Measurements from ENCODE around the gene F10.

F10 gene

DNA sequence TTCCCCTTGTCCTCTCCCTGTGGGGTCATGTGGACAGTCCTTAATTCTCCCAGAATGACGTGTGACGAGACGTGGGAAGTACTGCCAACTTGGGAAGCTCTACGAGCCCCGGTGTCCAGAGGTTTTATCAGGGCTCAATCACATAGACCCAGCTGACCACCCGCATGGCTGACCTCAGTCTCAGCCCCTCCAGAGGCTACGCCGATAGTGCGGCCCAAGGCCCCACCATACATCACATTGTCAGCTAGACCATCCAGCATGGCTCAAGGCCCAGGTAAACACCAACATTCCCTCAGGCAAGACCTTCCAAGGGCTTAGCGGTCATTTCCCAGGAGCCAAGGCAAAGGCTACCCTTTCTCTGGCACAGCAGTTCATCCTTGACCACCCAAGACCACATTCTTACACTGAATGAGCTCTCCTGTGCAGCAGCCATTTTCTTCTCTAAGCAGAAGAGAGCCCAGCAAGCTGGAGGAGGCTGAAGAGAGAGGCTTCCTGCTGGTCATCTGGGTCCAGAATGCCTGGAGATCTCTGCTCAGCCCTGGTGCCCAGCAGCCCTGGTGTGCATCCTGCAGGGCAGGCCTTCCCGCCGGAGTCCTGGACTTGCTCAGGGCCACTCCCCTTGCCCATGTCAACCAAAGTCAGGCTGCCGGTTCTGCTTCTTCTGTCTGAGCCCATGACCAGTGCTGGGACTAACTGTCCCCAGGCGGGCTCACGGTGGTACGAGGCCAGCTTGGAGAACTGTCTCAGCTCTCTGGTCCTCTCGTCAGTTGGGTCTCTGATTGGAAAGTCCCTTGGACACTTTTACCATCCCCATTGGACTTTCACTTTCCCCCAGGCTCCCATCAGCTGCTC lies 7.9 kb upstream of the F10 start:
- Histone ChIP-seq H3K9ac (ENCODE audit: insufficient read length, low read depth) (no peak overlapping the region), H3K27me3 (ENCODE audit: insufficient read depth, insufficient read length) (no peaks in the 10 kb centered on the region), H3K36me3 (ENCODE audit: insufficient read depth, insufficient read length, low read length) (no peaks in the 10 kb centered on the region), H3K4me3 (ENCODE audit: insufficient read length, low read depth) (no peak overlapping the region), H3K4me1 (ENCODE audit: insufficient read depth, insufficient read length) (no peaks in the 10 kb centered on the region), H3K9me3 (ENCODE audit: insufficient read depth, low read length) (no peaks in the 10 kb centered on the region; the same call in 1 of the 2 replicates)
- TF ChIP-seq SUZ12 (IDR thresholded peaks at IDR 0.05; ENCODE audit: extremely low read depth, insufficient read depth, insufficient read length) (no peak), YY1 (IDR thresholded peaks at IDR 0.05; ENCODE audit: insufficient read depth, insufficient read length) (no peak), ZNF274 (IDR thresholded peaks at IDR 0.05; ENCODE audit: low read depth, low read length) (no peak)
- DNase-seq (ENCODE audit: low read depth, low spot score): no peak

DNA sequence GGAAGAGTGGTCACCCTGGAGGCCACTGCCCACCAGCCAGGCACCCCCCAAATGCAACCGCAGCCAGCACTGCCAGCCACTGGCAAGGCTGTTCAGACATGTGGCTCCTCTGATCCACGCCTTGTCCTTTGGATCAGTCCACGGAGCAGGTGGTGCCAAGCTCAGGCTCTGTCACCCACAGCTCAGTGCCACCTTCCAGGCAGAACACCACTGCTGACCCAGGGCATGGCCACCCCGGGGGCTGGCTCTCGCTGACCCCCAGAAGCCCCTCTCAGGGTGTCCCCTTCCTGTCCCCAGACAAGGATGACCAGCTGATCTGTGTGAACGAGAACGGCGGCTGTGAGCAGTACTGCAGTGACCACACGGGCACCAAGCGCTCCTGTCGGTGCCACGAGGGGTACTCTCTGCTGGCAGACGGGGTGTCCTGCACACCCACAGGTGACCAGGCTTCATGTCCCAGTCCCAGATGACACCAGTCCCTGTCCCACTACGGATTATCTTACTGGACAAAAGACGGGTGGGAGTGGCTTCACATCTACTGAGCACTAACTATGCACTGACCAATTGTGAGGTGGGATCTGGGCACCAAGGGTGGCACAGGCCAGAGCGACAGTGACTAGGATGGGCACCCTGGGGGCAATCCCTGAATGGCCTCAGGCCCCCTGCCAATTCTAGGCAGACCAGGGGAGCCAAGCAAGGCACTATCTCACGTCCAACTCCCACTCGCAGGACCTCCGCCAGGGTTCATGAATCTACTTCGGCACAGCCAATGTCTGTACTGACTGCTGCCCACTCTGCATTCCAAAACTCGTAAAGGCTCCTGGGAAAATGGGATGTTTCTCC lies 7.0 kb upstream of the F10 start:
- Histone ChIP-seq H3K9me3 (ENCODE audit: insufficient read depth, low read length) (no peaks in the 10 kb centered on the region; the same call in 1 of the 2 replicates), H3K4me3 (ENCODE audit: insufficient read length, low read depth) (no peak overlapping the region)
- no peak for DNase-seq (ENCODE audit: low read depth, low spot score)

DNA sequence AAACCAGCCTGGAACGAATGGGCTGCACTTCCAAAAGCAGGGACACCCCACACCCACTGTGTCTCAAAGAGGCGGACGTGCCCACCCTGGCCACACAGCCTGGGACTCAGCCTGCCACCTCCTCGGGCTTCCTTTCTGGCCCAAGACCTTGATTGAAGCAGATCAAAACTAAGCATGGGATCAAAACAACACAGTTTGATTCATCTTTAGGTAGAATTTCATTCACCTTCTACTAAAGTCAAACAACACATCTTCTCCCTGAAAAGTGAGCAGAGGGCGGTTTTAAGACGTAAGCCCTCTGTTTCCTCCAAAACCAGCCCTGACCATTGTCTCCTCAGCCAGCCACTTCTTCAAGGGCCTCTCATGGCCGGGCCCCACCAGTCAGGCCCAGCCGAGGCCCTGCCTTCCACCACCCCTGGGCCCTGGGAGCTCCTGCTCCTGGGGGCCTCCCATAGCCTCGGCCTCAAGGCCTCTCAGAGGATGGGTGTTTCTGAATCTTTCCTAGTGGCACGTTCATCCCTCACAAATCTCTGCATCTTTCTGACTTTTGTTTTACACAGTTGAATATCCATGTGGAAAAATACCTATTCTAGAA lies 6.3 kb upstream of the F10 start:
- Histone ChIP-seq H3K36me3 (ENCODE audit: insufficient read depth, insufficient read length, low read length) (no peaks in the 10 kb centered on the region), H3K4me1 (ENCODE audit: insufficient read depth, insufficient read length) (no peaks in the 10 kb centered on the region), H3K4me3 (ENCODE audit: insufficient read length, low read depth) (no peak overlapping the region), H3K9ac (ENCODE audit: insufficient read length, low read depth) (no peak overlapping the region), H3K27me3 (ENCODE audit: insufficient read depth, insufficient read length) (no peaks in the 10 kb centered on the region), H3K9me3 (ENCODE audit: insufficient read depth, low read length) (no peaks in the 10 kb centered on the region; the same call in 1 of the 2 replicates)
- no peak for DNase-seq (ENCODE audit: low read depth, low spot score)
- TF ChIP-seq SUZ12 (IDR thresholded peaks at IDR 0.05; ENCODE audit: extremely low read depth, insufficient read depth, insufficient read length): no peak
- no peak for TF ChIP-seq ZNF274 (IDR thresholded peaks at IDR 0.05; ENCODE audit: low read depth, low read length)
- no peak for TF ChIP-seq YY1 (IDR thresholded peaks at IDR 0.05; ENCODE audit: insufficient read depth, insufficient read length)

More for the DNA sequence above, 7.0 kb upstream of the F10 start:
- Histone ChIP-seq H3K4me1 (ENCODE audit: insufficient read depth, insufficient read length) (no peaks in the 10 kb centered on the region), H3K27me3 (ENCODE audit: insufficient read depth, insufficient read length) (no peaks in the 10 kb centered on the region), H3K36me3 (ENCODE audit: insufficient read depth, insufficient read length, low read length) (no peaks in the 10 kb centered on the region), H3K9ac (ENCODE audit: insufficient read length, low read depth) (no peak overlapping the region)
- TF ChIP-seq YY1 (IDR thresholded peaks at IDR 0.05; ENCODE audit: insufficient read depth, insufficient read length) (no peak), ZNF274 (IDR thresholded peaks at IDR 0.05; ENCODE audit: low read depth, low read length) (no peak), SUZ12 (IDR thresholded peaks at IDR 0.05; ENCODE audit: extremely low read depth, insufficient read depth, insufficient read length) (no peak)

DNA sequence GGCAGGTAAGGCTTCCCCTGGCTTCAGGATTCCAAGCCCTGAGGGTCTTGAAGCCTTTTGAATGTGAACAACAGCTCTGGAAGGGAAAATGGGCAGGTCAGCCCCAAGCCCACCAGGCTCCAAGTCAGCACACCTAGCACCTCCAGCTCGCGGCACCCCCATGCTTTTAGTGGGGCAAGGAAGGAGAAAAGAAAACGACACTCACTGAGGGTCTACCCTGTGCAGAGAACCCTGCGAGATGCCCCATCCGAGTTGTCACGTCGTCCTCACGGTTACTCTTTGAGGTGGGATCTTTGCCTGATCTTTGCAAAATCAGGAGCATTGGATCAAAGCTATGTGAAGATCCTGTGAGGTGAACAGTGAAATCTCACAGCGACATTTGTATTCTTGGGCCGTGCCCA lies 5.7 kb upstream of the F10 start:
- H3K9ac ChIP-seq (ENCODE audit: insufficient read length, low read depth): no peak overlapping the region
- H3K4me1 ChIP-seq (ENCODE audit: insufficient read depth, insufficient read length): no peaks in the 10 kb centered on the region
- no peak for DNase-seq (ENCODE audit: low read depth, low spot score)
- no peak for TF ChIP-seq ZNF274 (IDR thresholded peaks at IDR 0.05; ENCODE audit: low read depth, low read length)
- TF ChIP-seq SUZ12 (IDR thresholded peaks at IDR 0.05; ENCODE audit: extremely low read depth, insufficient read depth, insufficient read length): no peak
- TF ChIP-seq YY1 (IDR thresholded peaks at IDR 0.05; ENCODE audit: insufficient read depth, insufficient read length): no peak
- no peak overlapping the region for H3K4me3 ChIP-seq (ENCODE audit: insufficient read length, low read depth)
- no peaks in the 10 kb centered on the region for H3K27me3 ChIP-seq (ENCODE audit: insufficient read depth, insufficient read length)
- H3K9me3 ChIP-seq (ENCODE audit: insufficient read depth, low read length): no peaks in the 10 kb centered on the region; the same call in 1 of the 2 replicates
- H3K36me3 ChIP-seq (ENCODE audit: insufficient read depth, insufficient read length, low read length): no peaks in the 10 kb centered on the region

DNA sequence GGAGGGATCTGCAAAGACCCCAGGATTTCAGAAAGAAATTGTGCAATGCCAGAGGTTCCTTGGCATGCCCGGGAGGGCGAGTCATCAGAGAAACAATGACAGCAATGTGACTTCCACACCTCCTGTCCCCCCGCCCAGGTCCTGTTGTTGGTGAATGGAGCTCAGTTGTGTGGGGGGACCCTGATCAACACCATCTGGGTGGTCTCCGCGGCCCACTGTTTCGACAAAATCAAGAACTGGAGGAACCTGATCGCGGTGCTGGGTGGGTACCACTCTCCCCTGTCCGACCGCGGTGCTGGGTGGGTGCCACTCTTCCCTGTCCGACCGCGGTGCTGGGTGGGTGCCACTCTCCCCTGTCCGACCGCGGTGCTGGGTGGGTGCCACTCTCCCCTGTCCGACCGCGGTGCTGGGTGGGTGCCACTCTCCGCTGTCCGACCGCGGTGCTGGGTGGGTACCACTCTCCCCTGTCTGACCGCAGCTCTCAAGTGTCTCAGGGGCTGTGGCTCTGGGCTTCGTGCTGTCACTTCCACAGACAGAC lies 5.2 kb upstream of the F10 start:
- no peaks in the 10 kb centered on the region for H3K36me3 ChIP-seq (ENCODE audit: insufficient read depth, insufficient read length, low read length)
- H3K4me3 ChIP-seq (ENCODE audit: insufficient read length, low read depth): no peak overlapping the region
- no peak for TF ChIP-seq SUZ12 (IDR thresholded peaks at IDR 0.05; ENCODE audit: extremely low read depth, insufficient read depth, insufficient read length)
- no peak for TF ChIP-seq ZNF274 (IDR thresholded peaks at IDR 0.05; ENCODE audit: low read depth, low read length)
- no peak for TF ChIP-seq YY1 (IDR thresholded peaks at IDR 0.05; ENCODE audit: insufficient read depth, insufficient read length)
- no peaks in the 10 kb centered on the region for H3K27me3 ChIP-seq (ENCODE audit: insufficient read depth, insufficient read length)
- no peaks in the 10 kb centered on the region for H3K4me1 ChIP-seq (ENCODE audit: insufficient read depth, insufficient read length)
- no peaks in the 10 kb centered on the region; the same call in 1 of the 2 replicates for H3K9me3 ChIP-seq (ENCODE audit: insufficient read depth, low read length)
- no peak for DNase-seq (ENCODE audit: low read depth, low spot score)
- H3K9ac ChIP-seq (ENCODE audit: insufficient read length, low read depth): no peak overlapping the region

DNA sequence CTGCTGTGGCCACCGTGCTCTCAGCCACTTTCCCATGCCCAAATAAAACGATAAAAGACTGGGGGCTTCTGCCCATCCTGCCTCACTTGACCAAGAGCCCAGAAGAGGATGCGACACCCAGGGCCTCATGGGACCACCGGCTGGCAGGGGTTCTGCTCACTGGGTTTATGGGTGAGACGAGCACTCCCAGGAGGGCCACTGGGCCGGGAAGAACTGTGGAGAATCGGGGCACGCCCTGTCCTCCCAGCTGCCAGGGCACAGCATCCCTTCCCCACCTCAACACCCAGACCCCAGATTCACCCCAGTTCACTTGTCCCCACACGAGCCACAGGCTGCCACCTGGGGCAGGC lies 4.7 kb upstream of the F10 start:
- no peak overlapping the region for H3K9ac ChIP-seq (ENCODE audit: insufficient read length, low read depth)
- H3K4me3 ChIP-seq (ENCODE audit: insufficient read length, low read depth): no peak overlapping the region
- H3K9me3 ChIP-seq (ENCODE audit: insufficient read depth, low read length): no peaks in the 10 kb centered on the region; the same call in 1 of the 2 replicates
- TF ChIP-seq SUZ12 (IDR thresholded peaks at IDR 0.05; ENCODE audit: extremely low read depth, insufficient read depth, insufficient read length) (no peak), ZNF274 (IDR thresholded peaks at IDR 0.05; ENCODE audit: low read depth, low read length) (no peak), YY1 (IDR thresholded peaks at IDR 0.05; ENCODE audit: insufficient read depth, insufficient read length) (no peak)
- no peaks in the 10 kb centered on the region for H3K27me3 ChIP-seq (ENCODE audit: insufficient read depth, insufficient read length)
- H3K36me3 ChIP-seq (ENCODE audit: insufficient read depth, insufficient read length, low read length): no peaks in the 10 kb centered on the region
- peaks cover 4% of the 10 kb centered on the region for H3K4me1 ChIP-seq (ENCODE audit: insufficient read depth, insufficient read length)
- no peak for DNase-seq (ENCODE audit: low read depth, low spot score)

All from NT2/D1 (cell line).